Neural cell (in vitro differentiated cells): ENCODE data around the gene WDR7. TPM values are rescaled to one million over a fixed set of nuclear protein-coding genes. Genes with fewer than 3 reads are reported as not detected.

Source experiments
- H2AFZ ChIP-seq: fragments of 200-600, 300-800 bp; sonication (generic), shearing (Covaris generic); 2 replicates; pipeline ENCODE4 v1.6.0; 2014; ENCODE audit warnings: low read depth, mild to moderate bottlenecking, antibody characterized with exemption, low read length, moderate library complexity
- H3F3A ChIP-seq: fragments of 200-600 bp; shearing (Covaris generic); 2 replicates; pipeline ENCODE4 v1.6.1; 2016; ENCODE audit warnings: mild to moderate bottlenecking, moderate library complexity, mixed read lengths, antibody characterized with exemption, low read length; ENCODE audit not compliant: insufficient read depth, poor library complexity, severe bottlenecking
- H3K27ac ChIP-seq: fragments of 200-600, 300-800 bp; sonication (generic), shearing (Covaris generic); 2 replicates; pipeline ENCODE4 v1.5.1; 2014; ENCODE audit warnings: mild to moderate bottlenecking, low read length, moderate library complexity
- H3K27me3 ChIP-seq: fragments of 300-800, 200-600 bp; sonication (generic), shearing (Covaris generic); 2 replicates; pipeline ENCODE4 v1.6.0; 2014; ENCODE audit warnings: mild to moderate bottlenecking, low read depth, low read length, moderate library complexity; ENCODE audit not compliant: insufficient read depth
- H3K36me3 ChIP-seq: fragments of 300-800, 200-600 bp; sonication (generic), shearing (Covaris generic); 2 replicates; pipeline ENCODE4 v1.5.1; 2014; ENCODE audit warnings: mild to moderate bottlenecking, antibody characterized with exemption, low read length, moderate library complexity; ENCODE audit not compliant: insufficient read depth
- H3K4me2 ChIP-seq: fragments of 300-800, 200-600 bp; sonication (generic), shearing (Covaris generic); 2 replicates; pipeline ENCODE4 v1.6.0; 2014; ENCODE audit warnings: mild to moderate bottlenecking, low read length
- H3K4me3 ChIP-seq: fragments of 300-800, 200-600 bp; sonication (generic), shearing (Covaris generic); 2 replicates; pipeline ENCODE4 v1.5.1; 2014; ENCODE audit warnings: mild to moderate bottlenecking, low read length, moderate library complexity
- H3K79me2 ChIP-seq: fragments of 200-600 bp; shearing (Covaris generic); replicated peaks from 2 replicates; pipeline ENCODE4 v1.6.0; 2014; ENCODE audit warnings: mild to moderate bottlenecking, low read length, moderate library complexity; ENCODE audit not compliant: insufficient read depth
- H3K9ac ChIP-seq: fragments of 300-800, 200-600 bp; sonication (generic), shearing (Covaris generic); 2 replicates; pipeline ENCODE4 v1.6.1; 2016; ENCODE audit warnings: mild to moderate bottlenecking, low read length, mixed read lengths
- H3K9me2 ChIP-seq: fragments of 200-600 bp; shearing (Covaris generic); 2 replicates; pipeline ENCODE4 v1.6.1; 2016; ENCODE audit warnings: mild to moderate bottlenecking, low read length, mixed read lengths; ENCODE audit not compliant: insufficient read depth
- H3K9me3 ChIP-seq: fragments of 200-600, 300-800 bp; sonication (generic), shearing (Covaris generic); 2 replicates; pipeline ENCODE4 v1.6.1; 2016; ENCODE audit warnings: mild to moderate bottlenecking, mixed run types, low read length, moderate library complexity, mixed read lengths
- H4K20me1 ChIP-seq: fragments of 200-600 bp; shearing (Covaris generic); 2 replicates; pipeline ENCODE4 v1.6.1; 2016; ENCODE audit warnings: mild to moderate bottlenecking, mixed run types; ENCODE audit not compliant: insufficient read depth
- EP300 ChIP-seq: fragments of 450-650 bp; conservative IDR thresholded peaks from 2 replicates; pipeline ENCODE4 v1.6.1; 2014; ENCODE audit warnings: antibody characterized with exemption, mild to moderate bottlenecking, moderate library complexity; ENCODE audit not compliant: poor library complexity, severe bottlenecking
- EZH2 ChIP-seq: fragments of 200-600, 300-800 bp; shearing (Covaris generic), sonication (generic); IDR thresholded peaks from 2 replicates; pipeline ENCODE4 v1.6.1; 2014; ENCODE audit warnings: antibody characterized with exemption, low read length, borderline replicate concordance, mild to moderate bottlenecking; ENCODE audit not compliant: insufficient read depth, poor library complexity, severe bottlenecking
- MXI1 ChIP-seq: fragments of 450-650 bp; conservative IDR thresholded peaks from 2 replicates; pipeline ENCODE4 v1.6.1; 2014; ENCODE audit warnings: antibody characterized with exemption, mild to moderate bottlenecking; ENCODE audit not compliant: poor library complexity, severe bottlenecking
- POLR2AphosphoS5 ChIP-seq: IDR thresholded peaks from 2 replicates; pipeline ENCODE4 v1.6.1; 2012
- RAD21 ChIP-seq: fragments of 450-650 bp; conservative IDR thresholded peaks from 2 replicates; pipeline ENCODE4 v1.6.1; 2014; ENCODE audit warnings: antibody characterized with exemption, mild to moderate bottlenecking, moderate library complexity
- SMC3 ChIP-seq: fragments of 450-650 bp; conservative IDR thresholded peaks from 2 replicates; pipeline ENCODE4 v1.6.1; 2014; ENCODE audit warnings: antibody characterized with exemption, mild to moderate bottlenecking, moderate library complexity; ENCODE audit not compliant: poor library complexity
- TAF1 ChIP-seq: IDR thresholded peaks from 2 replicates; pipeline ENCODE4 v1.6.1; 2012; ENCODE audit warnings: low read depth
- polyA plus RNA-seq: library from polyadenylated mRNA; depleted of rRNA; stranded (reverse); fragments of >200 nt; gene quantifications from 2 replicates; pipeline ENCODE4 v1.2.3, GENCODE V29; 2014
- TF ChIP-seq, protein P1 (sequence below): fragments of 450-650 bp; IDR thresholded peaks from 2 replicates; pipeline ENCODE4 v1.5.1; 2014; ENCODE audit warnings: antibody characterized with exemption, mild to moderate bottlenecking, moderate library complexity; ENCODE audit not compliant: poor library complexity, severe bottlenecking
- TF ChIP-seq, protein P2 (sequence below): IDR thresholded peaks from 2 replicates; pipeline ENCODE4 v1.6.1; 2012; ENCODE audit warnings: borderline replicate concordance

The WDR7 gene
- polyA plus RNA-seq, 1 donor from 2014 or later: 15.1 TPM

DNA sequence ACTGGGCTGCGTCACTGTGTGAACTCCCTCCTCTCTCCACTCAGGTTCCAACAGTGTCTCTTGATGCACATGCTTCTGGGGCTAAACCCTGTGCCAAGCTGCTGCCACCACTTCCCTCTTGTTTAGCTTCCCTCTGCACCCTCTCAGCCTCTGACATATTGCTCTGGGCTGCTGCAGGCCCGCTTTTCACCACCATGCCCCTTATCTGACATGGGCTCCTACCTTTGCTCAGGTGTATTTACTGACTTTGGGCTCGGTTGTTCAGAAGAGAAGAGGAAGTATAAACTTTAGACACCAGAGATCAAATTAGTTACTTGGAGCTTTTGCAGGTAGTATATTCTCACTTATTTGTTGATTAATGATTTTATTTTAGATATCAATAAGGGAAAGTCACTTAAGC lies 77.6 kb downstream of the WDR7 start:
- Histone ChIP-seq H3F3A (no peaks in the 10 kb centered on the region), H3K79me2 (no peaks in the 10 kb centered on the region), H3K9ac (no peak overlapping the region), H2AFZ (no peak overlapping the region), H3K4me2 (no peak overlapping the region), H3K27ac (no peak overlapping the region), H3K36me3 (no peaks in the 10 kb centered on the region), H3K9me3 (no peaks in the 10 kb centered on the region), H3K9me2 (no peaks in the 10 kb centered on the region), H4K20me1 (no peaks in the 10 kb centered on the region), H3K27me3 (no peaks in the 10 kb centered on the region), H3K4me3 (no peak overlapping the region)
- TF ChIP-seq EZH2: no peak

DNA sequence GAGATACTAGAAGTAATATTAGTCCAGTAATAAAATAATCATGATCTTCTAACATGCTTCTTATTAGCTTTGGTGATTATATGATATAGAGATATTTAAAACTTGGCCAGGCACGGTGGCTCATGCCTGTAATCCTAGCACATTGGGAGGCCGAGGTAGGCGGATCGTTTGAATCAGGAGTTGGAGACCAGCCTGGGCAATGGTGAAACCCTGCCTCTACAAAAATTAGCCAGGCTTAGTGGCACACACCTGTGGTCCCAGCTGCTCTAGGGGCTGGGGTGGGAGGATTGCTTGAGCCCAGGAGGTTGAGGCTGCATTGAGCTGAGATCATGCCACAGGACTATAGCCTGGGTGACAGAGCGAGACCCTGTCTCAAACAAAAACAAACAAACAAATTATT lies 87.0 kb downstream of the WDR7 start:
- H3K27ac ChIP-seq: no peak overlapping the region
- TF ChIP-seq EZH2 (no peak), SMC3 (no peak), RAD21 (no peak), POLR2AphosphoS5 (no peak), EP300 (no peak), MXI1 (no peak), TAF1 (no peak)
- TF ChIP-seq, protein P1, sequence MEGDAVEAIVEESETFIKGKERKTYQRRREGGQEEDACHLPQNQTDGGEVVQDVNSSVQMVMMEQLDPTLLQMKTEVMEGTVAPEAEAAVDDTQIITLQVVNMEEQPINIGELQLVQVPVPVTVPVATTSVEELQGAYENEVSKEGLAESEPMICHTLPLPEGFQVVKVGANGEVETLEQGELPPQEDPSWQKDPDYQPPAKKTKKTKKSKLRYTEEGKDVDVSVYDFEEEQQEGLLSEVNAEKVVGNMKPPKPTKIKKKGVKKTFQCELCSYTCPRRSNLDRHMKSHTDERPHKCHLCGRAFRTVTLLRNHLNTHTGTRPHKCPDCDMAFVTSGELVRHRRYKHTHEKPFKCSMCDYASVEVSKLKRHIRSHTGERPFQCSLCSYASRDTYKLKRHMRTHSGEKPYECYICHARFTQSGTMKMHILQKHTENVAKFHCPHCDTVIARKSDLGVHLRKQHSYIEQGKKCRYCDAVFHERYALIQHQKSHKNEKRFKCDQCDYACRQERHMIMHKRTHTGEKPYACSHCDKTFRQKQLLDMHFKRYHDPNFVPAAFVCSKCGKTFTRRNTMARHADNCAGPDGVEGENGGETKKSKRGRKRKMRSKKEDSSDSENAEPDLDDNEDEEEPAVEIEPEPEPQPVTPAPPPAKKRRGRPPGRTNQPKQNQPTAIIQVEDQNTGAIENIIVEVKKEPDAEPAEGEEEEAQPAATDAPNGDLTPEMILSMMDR: no peak
- TF ChIP-seq, protein P2, sequence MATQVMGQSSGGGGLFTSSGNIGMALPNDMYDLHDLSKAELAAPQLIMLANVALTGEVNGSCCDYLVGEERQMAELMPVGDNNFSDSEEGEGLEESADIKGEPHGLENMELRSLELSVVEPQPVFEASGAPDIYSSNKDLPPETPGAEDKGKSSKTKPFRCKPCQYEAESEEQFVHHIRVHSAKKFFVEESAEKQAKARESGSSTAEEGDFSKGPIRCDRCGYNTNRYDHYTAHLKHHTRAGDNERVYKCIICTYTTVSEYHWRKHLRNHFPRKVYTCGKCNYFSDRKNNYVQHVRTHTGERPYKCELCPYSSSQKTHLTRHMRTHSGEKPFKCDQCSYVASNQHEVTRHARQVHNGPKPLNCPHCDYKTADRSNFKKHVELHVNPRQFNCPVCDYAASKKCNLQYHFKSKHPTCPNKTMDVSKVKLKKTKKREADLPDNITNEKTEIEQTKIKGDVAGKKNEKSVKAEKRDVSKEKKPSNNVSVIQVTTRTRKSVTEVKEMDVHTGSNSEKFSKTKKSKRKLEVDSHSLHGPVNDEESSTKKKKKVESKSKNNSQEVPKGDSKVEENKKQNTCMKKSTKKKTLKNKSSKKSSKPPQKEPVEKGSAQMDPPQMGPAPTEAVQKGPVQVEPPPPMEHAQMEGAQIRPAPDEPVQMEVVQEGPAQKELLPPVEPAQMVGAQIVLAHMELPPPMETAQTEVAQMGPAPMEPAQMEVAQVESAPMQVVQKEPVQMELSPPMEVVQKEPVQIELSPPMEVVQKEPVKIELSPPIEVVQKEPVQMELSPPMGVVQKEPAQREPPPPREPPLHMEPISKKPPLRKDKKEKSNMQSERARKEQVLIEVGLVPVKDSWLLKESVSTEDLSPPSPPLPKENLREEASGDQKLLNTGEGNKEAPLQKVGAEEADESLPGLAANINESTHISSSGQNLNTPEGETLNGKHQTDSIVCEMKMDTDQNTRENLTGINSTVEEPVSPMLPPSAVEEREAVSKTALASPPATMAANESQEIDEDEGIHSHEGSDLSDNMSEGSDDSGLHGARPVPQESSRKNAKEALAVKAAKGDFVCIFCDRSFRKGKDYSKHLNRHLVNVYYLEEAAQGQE: no peak
- no peak overlapping the region for H3K4me3 ChIP-seq
- no peak overlapping the region for H3K4me2 ChIP-seq
- no peaks in the 10 kb centered on the region for H3K27me3 ChIP-seq
- no peaks in the 10 kb centered on the region for H4K20me1 ChIP-seq
- H3K9me3 ChIP-seq: no peaks in the 10 kb centered on the region
- H2AFZ ChIP-seq: no peak overlapping the region
- no peaks in the 10 kb centered on the region for H3K79me2 ChIP-seq
- H3K36me3 ChIP-seq: no peaks in the 10 kb centered on the region
- no peaks in the 10 kb centered on the region for H3K9me2 ChIP-seq
- no peak overlapping the region for H3K9ac ChIP-seq
- H3F3A ChIP-seq: no peaks in the 10 kb centered on the region

- Histone ChIP-seq H3K9me3 (no peaks in the 10 kb centered on the region), H4K20me1 (no peaks in the 10 kb centered on the region), H3F3A (no peaks in the 10 kb centered on the region), H3K9me2 (no peaks in the 10 kb centered on the region), H3K36me3 (no peaks in the 10 kb centered on the region), H2AFZ (no peak overlapping the region), H3K79me2 (no peaks in the 10 kb centered on the region), H3K4me3 (no peak overlapping the region), H3K27ac (no peak overlapping the region), H3K4me2 (no peak overlapping the region), H3K9ac (no peak overlapping the region), H3K27me3 (no peaks in the 10 kb centered on the region)
- no peak for TF ChIP-seq MXI1
- TF ChIP-seq, protein P1: no peak
- no peak for TF ChIP-seq TAF1
- no peak for TF ChIP-seq EP300
- TF ChIP-seq POLR2AphosphoS5: no peak
- TF ChIP-seq, protein P2: no peak
- TF ChIP-seq SMC3: no peak
- TF ChIP-seq RAD21: no peak
- TF ChIP-seq EZH2: no peak
Measured at GRCh38 chr18:56739731-56740130, 88.6 kb downstream of the WDR7 start.
